ENCODE measurements around the gene SRI. TPM values are rescaled to one million over a fixed set of nuclear protein-coding genes. Genes with fewer than 3 reads are reported as not detected.

SRI gene
- total RNA-seq, 2 donors from 2014 or later: 58.1 to 65.8 TPM

- Mint-ChIP-seq H3K27me3 (peaks cover 13% of the 10 kb centered on the region), H3K4me3 (no peak overlapping the region)
Observed at GRCh38 chr7:88244258-88244657, 24.4 kb upstream of the SRI start.

GRCh38 chr7:88243345-88243909 is 23.6 kb upstream of the SRI start:
- H3K27me3 Mint-ChIP-seq: peaks cover 13% of the 10 kb centered on the region
- H3K9me3 ChIP-seq (ENCODE audit: control insufficient read depth, low read length, poor library complexity, severe bottlenecking): no peaks in the 10 kb centered on the region
- no peak for DNase-seq
- H3K27ac Mint-ChIP-seq: no peak overlapping the region
- H3K4me1 Mint-ChIP-seq: peaks cover 2% of the 10 kb centered on the region
- no peak overlapping the region for H3K4me3 Mint-ChIP-seq
- no peaks in the 10 kb centered on the region for H3K36me3 Mint-ChIP-seq (ENCODE audit: low read depth)
- ATAC-seq: peak; percentile 52

More at GRCh38 chr7:88244258-88244657, 24.4 kb upstream of the SRI start:
- H3K9me3 ChIP-seq (ENCODE audit: control insufficient read depth, low read length, poor library complexity, severe bottlenecking): no peaks in the 10 kb centered on the region
- Mint-ChIP-seq H3K27ac (no peak overlapping the region), H3K36me3 (ENCODE audit: low read depth) (no peaks in the 10 kb centered on the region), H3K4me1 (peaks cover 2% of the 10 kb centered on the region)
- DNase-seq (no peak), ATAC-seq (no peak)

DNA sequence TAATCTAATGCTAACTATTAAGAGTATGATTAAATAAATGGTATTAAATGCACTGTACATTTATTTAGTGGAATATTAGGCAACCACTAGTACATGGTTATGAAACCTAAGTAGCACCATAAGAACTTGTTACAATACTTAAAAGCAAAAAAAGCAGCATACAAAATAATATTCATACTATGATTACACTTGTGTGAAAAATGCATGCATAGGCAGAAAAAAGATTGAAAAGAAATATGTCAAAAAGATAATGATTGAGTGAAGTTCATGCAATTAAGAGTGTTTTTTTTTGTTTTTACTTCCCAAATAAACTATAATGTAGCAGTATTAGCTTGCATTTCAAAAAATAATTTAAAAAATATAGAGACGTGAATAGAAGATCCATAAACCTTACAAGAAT is 20.0 kb upstream of the SRI start:
- Mint-ChIP-seq H3K36me3 (ENCODE audit: low read depth) (peaks cover 2% of the 10 kb centered on the region), H3K27ac (no peak overlapping the region), H3K27me3 (peaks cover 16% of the 10 kb centered on the region), H3K4me3 (no peak overlapping the region), H3K4me1 (peaks cover 3% of the 10 kb centered on the region)
- H3K9me3 ChIP-seq (ENCODE audit: control insufficient read depth, low read length, poor library complexity, severe bottlenecking): no peaks in the 10 kb centered on the region
- ATAC-seq (no peak), DNase-seq (no peak)

GRCh38 chr7:88233828-88234227 is 14.0 kb upstream of the SRI start:
- no peak for ATAC-seq
- no peak overlapping the region for H3K27ac Mint-ChIP-seq

GRCh38 chr7:88230646-88231045 is 10.8 kb upstream of the SRI start:
- peaks cover 24% of the 10 kb centered on the region for H3K27me3 Mint-ChIP-seq
- H3K9me3 ChIP-seq (ENCODE audit: control insufficient read depth, low read length, poor library complexity, severe bottlenecking): no peaks in the 10 kb centered on the region
- no peak overlapping the region for H3K4me3 Mint-ChIP-seq
- H3K36me3 Mint-ChIP-seq (ENCODE audit: low read depth): no peaks in the 10 kb centered on the region
- H3K27ac Mint-ChIP-seq: no peak overlapping the region
- peaks cover 3% of the 10 kb centered on the region for H3K4me1 Mint-ChIP-seq
- DNase-seq (no peak), ATAC-seq (no peak)

More at GRCh38 chr7:88233828-88234227, 14.0 kb upstream of the SRI start:
- Mint-ChIP-seq H3K27me3 (peaks cover 28% of the 10 kb centered on the region), H3K4me3 (no peak overlapping the region), H3K4me1 (peaks cover 6% of the 10 kb centered on the region), H3K36me3 (ENCODE audit: low read depth) (peaks cover 2% of the 10 kb centered on the region)
- no peak for DNase-seq
- H3K9me3 ChIP-seq (ENCODE audit: control insufficient read depth, low read length, poor library complexity, severe bottlenecking): no peaks in the 10 kb centered on the region

- peaks cover 3% of the 10 kb centered on the region for H3K4me1 Mint-ChIP-seq
- H3K27me3 Mint-ChIP-seq: peaks cover 18% of the 10 kb centered on the region
- DNase-seq: no peak
- H3K36me3 Mint-ChIP-seq (ENCODE audit: low read depth): no peaks in the 10 kb centered on the region
- no peak overlapping the region for H3K27ac Mint-ChIP-seq
- H3K9me3 ChIP-seq (ENCODE audit: control insufficient read depth, low read length, poor library complexity, severe bottlenecking): no peaks in the 10 kb centered on the region
- H3K4me3 Mint-ChIP-seq: no peak overlapping the region
- ATAC-seq: no peak
Observed at GRCh38 chr7:88229302-88229995, 9.6 kb upstream of the SRI start.

GRCh38 chr7:88226886-88227516 is 7.2 kb upstream of the SRI start:
- H3K27me3 Mint-ChIP-seq: peaks cover 15% of the 10 kb centered on the region
- no peaks in the 10 kb centered on the region for H3K36me3 Mint-ChIP-seq (ENCODE audit: low read depth)
- no peak overlapping the region for H3K4me3 Mint-ChIP-seq
- H3K27ac Mint-ChIP-seq: no peak overlapping the region
- DNase-seq (no peak), ATAC-seq (no peak)
- H3K9me3 ChIP-seq (ENCODE audit: control insufficient read depth, low read length, poor library complexity, severe bottlenecking): no peaks in the 10 kb centered on the region
- H3K4me1 Mint-ChIP-seq: no peaks in the 10 kb centered on the region

DNA sequence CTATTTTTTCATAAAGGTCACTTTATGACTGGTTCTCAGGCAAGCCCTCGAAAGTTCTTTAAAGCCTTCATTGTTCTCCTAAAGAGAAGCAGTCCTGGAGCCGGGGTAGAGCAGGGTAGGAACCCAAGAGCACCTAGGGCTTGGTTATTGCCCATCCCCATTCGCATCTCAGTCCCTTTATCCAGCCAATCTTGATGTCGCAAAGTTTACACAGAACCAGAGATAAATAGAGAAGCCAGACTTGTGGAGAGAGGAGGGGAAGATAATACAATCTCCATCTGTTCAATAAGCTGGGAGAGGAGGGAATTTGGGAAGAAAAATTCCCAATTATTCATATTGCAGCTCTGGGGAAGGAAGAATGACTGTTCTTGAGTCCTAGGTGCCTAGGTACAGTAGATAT is 6.4 kb upstream of the SRI start:
- DNase-seq: no peak
- H3K4me1 Mint-ChIP-seq: peaks cover 1% of the 10 kb centered on the region
- H3K36me3 Mint-ChIP-seq (ENCODE audit: low read depth): no peaks in the 10 kb centered on the region
- H3K9me3 ChIP-seq (ENCODE audit: control insufficient read depth, low read length, poor library complexity, severe bottlenecking): no peaks in the 10 kb centered on the region
- H3K4me3 Mint-ChIP-seq: no peak overlapping the region
- no peak overlapping the region for H3K27ac Mint-ChIP-seq
- ATAC-seq: no peak
- H3K27me3 Mint-ChIP-seq: peaks cover 10% of the 10 kb centered on the region

DNA sequence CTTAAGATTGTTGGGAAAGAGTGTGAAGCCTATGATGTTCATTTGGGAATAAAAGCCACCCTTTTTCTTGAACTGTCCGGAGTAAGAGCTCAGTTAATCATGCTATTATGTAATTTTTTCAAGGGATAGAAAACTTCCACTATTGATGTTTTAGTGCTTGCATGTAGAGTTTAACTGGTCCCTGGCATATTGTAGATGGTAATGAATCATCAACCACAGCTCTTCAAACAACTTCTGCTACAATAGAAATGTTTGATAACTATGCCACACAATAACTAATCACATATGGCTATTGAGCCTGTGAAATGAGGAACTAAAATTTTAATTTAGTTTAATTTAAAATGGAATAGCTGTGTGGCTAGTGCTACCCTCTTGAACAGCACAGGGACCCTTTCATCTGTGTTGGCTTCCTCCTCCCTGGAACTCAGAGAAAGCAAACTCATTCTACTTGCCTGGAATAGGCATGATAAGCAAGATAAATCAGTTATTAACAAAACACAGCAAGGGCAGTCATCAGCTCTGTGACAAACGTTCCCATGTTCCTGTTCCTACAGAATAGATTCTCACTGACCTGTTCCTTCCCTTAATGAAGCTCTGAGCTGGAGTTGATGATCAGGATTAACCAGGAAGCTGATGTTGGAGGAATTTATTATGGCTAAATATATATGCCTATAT is 4.9 kb upstream of the SRI start:
- no peak overlapping the region for H3K4me3 Mint-ChIP-seq
- no peak for DNase-seq

GRCh38 chr7:88223265-88223664 is 3.4 kb upstream of the SRI start:
- DNase-seq: no peak
- peaks cover 11% of the 10 kb centered on the region for H3K4me1 Mint-ChIP-seq
- H3K27me3 Mint-ChIP-seq: peaks cover 10% of the 10 kb centered on the region
- no peaks in the 10 kb centered on the region for H3K36me3 Mint-ChIP-seq (ENCODE audit: low read depth)
- H3K27ac Mint-ChIP-seq: no peak overlapping the region
- no peak overlapping the region for H3K4me3 Mint-ChIP-seq
- ATAC-seq: no peak
- H3K9me3 ChIP-seq (ENCODE audit: control insufficient read depth, low read length, poor library complexity, severe bottlenecking): no peaks in the 10 kb centered on the region

More for the DNA sequence above, 4.9 kb upstream of the SRI start:
- H3K9me3 ChIP-seq (ENCODE audit: control insufficient read depth, low read length, poor library complexity, severe bottlenecking): no peaks in the 10 kb centered on the region
- Mint-ChIP-seq H3K27me3 (peaks cover 10% of the 10 kb centered on the region), H3K27ac (no peak overlapping the region), H3K36me3 (ENCODE audit: low read depth) (no peaks in the 10 kb centered on the region), H3K4me1 (peaks cover 5% of the 10 kb centered on the region)
- ATAC-seq: no peak

DNA sequence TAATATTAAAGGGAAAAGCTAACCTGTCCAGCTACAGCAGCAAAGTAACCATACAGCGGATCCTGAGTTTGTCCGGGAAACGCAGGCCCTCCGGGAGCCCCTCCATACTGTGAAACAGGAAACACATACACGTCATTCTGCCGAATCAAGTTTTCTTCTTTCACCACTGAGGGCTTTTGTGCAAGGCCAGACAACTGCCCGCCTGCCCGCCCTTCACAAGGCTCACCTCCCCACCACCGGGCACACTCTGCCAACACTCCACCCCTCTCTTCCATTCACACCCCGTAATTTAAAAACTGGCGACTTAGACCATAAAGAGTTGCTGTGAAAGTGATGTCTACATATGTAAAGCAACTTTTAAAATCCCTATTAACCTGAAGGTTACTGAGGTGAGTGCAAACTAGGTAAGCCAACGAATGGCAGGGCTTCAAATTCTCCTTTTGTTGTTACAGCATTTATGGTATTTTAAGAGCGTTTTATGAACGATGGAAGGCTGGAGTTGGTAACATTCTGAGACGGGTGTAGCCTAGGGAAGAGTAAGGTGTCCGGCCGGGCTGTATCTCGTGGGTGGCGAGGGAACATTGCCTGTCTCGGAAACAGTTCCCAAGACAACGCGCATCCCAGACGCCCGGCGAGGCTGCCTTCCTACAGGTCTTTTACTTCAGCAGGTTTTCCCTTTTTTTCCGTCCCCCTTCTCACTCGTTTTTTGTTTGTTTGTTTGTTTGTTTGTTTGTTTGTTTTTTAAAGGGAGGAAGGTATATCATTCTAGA is 817 bp downstream of the SRI start:
- H3K9me3 ChIP-seq (ENCODE audit: control insufficient read depth, low read length, poor library complexity, severe bottlenecking): no peaks in the 10 kb centered on the region
- peaks cover 28% of the 10 kb centered on the region for H3K4me1 Mint-ChIP-seq
- peak in 1 of 3 donors; percentile 17 for DNase-seq
- no peaks in the 10 kb centered on the region for H3K27me3 Mint-ChIP-seq
- no peak for ATAC-seq
- peak overlapping the region; percentile 98 for H3K27ac Mint-ChIP-seq
- H3K4me3 Mint-ChIP-seq: peak overlapping the region; percentile 98
- peaks cover 5% of the 10 kb centered on the region for H3K36me3 Mint-ChIP-seq (ENCODE audit: low read depth)

GRCh38 chr7:88218429-88218745 is 1.5 kb downstream of the SRI start:
- DNase-seq: no peak
- Mint-ChIP-seq H3K36me3 (ENCODE audit: low read depth) (peaks cover 8% of the 10 kb centered on the region), H3K4me1 (peaks cover 30% of the 10 kb centered on the region), H3K4me3 (peak overlapping the region; percentile 98), H3K27ac (peak overlapping the region; percentile 98), H3K27me3 (no peaks in the 10 kb centered on the region)
- H3K9me3 ChIP-seq (ENCODE audit: control insufficient read depth, low read length, poor library complexity, severe bottlenecking): no peaks in the 10 kb centered on the region
- ATAC-seq: no peak

Measured in T-helper 17 cell (primary cell).